GM06990 (cell line): Measurements from ENCODE around the gene BTRC.

Experiments
- DNase-seq: peaks from one replicate; pipeline ENCODE4 v3.0.0-alpha.2; 2011; ENCODE audit not compliant: insufficient read length; ENCODE audit errors: extremely low read depth
- H3K27me3 ChIP-seq: replicated peaks from 2 replicates; pipeline ENCODE4 v1.6.0; 2011; ENCODE audit warnings: low read length; ENCODE audit not compliant: control insufficient read depth, insufficient read depth
- H3K36me3 ChIP-seq: 2 replicates; pipeline ENCODE4 v1.5.1; 2011; ENCODE audit warnings: low read length; ENCODE audit not compliant: control insufficient read depth, insufficient read depth
- H3K4me3 ChIP-seq: replicated peaks from 2 replicates; pipeline ENCODE4 v1.5.1; 2011; ENCODE audit warnings: low read depth, mild to moderate bottlenecking, control low read depth, low read length
- TF ChIP-seq, protein P1 (sequence below): IDR thresholded peaks from 2 replicates; pipeline ENCODE4 v1.5.1; 2011; ENCODE audit warnings: low read length, control low read depth, mild to moderate bottlenecking, inconsistent platforms; ENCODE audit not compliant: insufficient read depth, poor library complexity, severe bottlenecking

Gene BTRC

DNA sequence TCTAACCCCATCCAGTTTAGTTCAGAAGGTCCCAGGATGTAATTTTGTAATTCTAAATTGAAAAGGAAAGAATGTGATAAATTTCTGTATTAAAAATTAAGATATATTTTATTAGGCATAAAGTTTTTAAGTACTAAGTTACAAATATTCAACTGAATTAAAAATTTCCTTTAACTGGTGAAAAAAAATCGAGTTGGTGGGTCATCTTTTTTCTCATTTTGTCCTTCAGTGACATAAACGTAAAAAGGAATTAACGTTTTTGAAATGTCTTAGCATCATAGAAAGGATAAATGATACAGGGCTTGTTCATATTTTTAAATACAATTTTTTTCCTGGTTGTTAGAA is 88.5 kb downstream of the BTRC start:
- no peak for DNase-seq
- no peaks in the 10 kb centered on the region for H3K36me3 ChIP-seq
- no peak overlapping the region for H3K4me3 ChIP-seq
- TF ChIP-seq, protein P1, sequence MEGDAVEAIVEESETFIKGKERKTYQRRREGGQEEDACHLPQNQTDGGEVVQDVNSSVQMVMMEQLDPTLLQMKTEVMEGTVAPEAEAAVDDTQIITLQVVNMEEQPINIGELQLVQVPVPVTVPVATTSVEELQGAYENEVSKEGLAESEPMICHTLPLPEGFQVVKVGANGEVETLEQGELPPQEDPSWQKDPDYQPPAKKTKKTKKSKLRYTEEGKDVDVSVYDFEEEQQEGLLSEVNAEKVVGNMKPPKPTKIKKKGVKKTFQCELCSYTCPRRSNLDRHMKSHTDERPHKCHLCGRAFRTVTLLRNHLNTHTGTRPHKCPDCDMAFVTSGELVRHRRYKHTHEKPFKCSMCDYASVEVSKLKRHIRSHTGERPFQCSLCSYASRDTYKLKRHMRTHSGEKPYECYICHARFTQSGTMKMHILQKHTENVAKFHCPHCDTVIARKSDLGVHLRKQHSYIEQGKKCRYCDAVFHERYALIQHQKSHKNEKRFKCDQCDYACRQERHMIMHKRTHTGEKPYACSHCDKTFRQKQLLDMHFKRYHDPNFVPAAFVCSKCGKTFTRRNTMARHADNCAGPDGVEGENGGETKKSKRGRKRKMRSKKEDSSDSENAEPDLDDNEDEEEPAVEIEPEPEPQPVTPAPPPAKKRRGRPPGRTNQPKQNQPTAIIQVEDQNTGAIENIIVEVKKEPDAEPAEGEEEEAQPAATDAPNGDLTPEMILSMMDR = no peak
- H3K27me3 ChIP-seq = no peaks in the 10 kb centered on the region

DNA sequence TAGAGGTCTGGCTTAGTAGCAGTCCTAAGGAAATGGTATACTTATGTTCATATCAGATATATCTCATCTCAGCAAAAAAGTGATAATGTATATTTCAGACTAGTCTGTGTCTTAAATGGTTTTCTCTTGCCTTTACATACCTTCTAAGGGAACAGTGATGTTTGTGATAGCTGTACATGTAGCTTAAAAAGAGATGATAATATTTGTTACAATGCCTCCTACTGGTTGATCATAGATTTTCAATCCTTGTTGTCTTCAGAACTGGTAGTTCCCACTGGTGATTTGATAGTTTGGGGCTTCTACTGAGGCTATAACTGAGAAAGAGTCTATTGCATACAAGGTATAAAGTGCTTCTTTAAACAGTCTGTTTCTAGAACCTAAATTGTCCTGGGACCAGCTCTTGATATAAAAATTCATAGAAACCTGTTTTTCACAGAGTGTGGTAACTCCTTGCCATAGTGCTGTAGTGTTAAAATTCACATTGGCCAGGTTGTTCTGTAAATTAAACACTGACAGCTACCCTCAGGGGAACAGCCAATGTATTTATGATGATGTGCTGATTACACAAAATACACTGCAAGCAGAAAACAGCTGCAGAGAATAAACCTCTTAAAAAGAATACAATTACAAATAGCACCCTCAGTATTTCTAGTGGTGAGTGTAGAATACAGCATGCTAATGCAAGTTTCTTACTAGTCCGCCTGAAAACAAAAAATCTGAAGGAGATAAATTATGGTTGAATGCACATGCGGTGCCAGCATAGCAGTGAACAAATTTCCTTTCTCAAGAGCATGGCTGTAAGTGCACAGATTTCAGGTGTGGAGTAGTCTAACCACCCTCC is 90.3 kb downstream of the BTRC start:
- Histone ChIP-seq H3K4me3 (no peak overlapping the region), H3K36me3 (no peaks in the 10 kb centered on the region), H3K27me3 (no peaks in the 10 kb centered on the region)
- no peak for DNase-seq
- TF ChIP-seq, protein P1 = peak; percentile 33

DNA sequence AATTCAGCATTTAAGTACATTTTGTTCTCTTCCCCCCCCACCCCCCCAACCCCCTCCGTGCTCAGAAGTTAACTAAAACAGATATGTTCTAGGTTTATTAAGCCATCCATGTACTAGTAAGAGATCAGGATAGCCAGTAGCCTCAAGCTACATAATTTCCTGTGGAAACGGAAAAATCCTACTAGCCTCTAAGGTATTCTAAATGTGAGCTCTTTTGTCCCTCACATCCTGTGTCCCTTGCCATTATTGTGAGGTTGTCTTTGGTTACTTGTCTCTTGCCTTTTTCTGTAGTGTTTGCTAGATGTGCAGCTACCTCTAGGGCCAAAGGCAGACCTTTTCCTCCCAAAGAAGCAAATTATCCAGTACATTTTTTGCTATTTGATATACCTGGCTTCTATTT is 92.1 kb downstream of the BTRC start:
- Histone ChIP-seq H3K4me3 (no peak overlapping the region), H3K36me3 (no peaks in the 10 kb centered on the region), H3K27me3 (no peaks in the 10 kb centered on the region)
- TF ChIP-seq, protein P1 = no peak
- no peak for DNase-seq

DNA sequence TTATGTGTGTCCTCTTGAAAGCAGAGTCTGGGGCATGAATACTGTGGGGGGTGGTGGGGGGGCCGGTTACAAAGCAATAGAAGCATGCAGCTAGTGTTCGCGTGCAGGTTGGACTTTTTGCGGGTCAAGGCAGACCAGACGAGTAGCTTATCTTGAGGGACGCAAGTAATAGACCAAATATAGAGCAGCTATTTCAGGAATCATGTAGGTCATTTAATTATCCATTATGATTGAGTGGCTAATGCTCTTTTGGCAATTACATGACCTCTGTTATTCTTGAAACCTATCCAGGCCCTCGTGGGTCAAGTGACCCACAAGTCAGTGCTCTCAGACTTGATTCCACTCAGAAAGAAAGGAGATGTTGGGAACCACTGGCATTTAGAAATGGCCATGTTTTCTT is 93.0 kb downstream of the BTRC start:
- Histone ChIP-seq H3K27me3 (no peaks in the 10 kb centered on the region), H3K36me3 (no peaks in the 10 kb centered on the region), H3K4me3 (no peak overlapping the region)
- TF ChIP-seq, protein P1 = no peak
- no peak for DNase-seq

DNA sequence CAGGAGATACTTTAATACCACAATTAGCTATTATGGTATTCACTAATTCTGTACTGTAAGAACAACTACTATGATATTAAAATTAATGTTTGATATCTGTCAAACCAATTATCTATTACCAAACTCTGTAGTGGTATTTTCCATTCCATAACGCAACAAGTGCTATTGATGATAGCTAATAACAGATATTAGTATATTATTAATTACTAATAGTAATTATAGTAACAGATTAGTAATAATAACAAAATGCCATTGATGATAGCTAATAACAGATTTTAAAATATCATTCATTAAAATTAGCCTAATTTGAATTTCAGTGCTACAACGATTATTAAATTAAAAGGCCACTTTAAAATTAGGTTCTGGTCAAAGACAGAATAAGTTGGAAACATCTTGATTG is 93.5 kb downstream of the BTRC start:
- no peaks in the 10 kb centered on the region for H3K27me3 ChIP-seq
- TF ChIP-seq, protein P1 = no peak
- no peak for DNase-seq
- no peaks in the 10 kb centered on the region for H3K36me3 ChIP-seq
- no peak overlapping the region for H3K4me3 ChIP-seq
